Esophagus squamous epithelium (tissue), 4 donors: ENCODE results near the gene ARL8B.

Experiments
- CTCF ChIP-seq, 6 experiments: fragments of 450-650 bp in 4 of 6; fragments of 200-600 bp in 2 of 6; sonication (generic) in 2 of 6; IDR thresholded peaks; one replicate each; pipeline ENCODE4 v1.5.1; 2016 to 2019; ENCODE audit warnings: antibody characterized with exemption in 6 of 6, mild to moderate bottlenecking in 4 of 6, moderate library complexity in 4 of 6
- POLR2A ChIP-seq, 4 donors: fragments of 450-650 bp; IDR thresholded peaks; one replicate each; pipeline ENCODE4 v1.6.1; 2017; ENCODE audit warnings: antibody characterized with exemption in 4 of 4, mild to moderate bottlenecking in 4 of 4, moderate library complexity in 3 of 4

GRCh38 chr3:5115506-5116162 is 6.5 kb upstream of the ARL8B start:
- no peak for TF ChIP-seq CTCF (IDR thresholded peaks at IDR 0.05)
- TF ChIP-seq POLR2A (IDR thresholded peaks at IDR 0.05) = no peak
